ENCODE measurements around the gene TTC1.
"Not testable (repeated sequence)": the region's sequence is repeated elsewhere in the genome, so short reads cannot be mapped to it uniquely, and the experiment has no call there.

TTC1 gene

GRCh38 chr5:160047423-160047822 is 38.5 kb downstream of the TTC1 start:
- Histone ChIP-seq H3K9ac (ENCODE audit: low read depth, low read length) (no peak overlapping the region), H3K4me1 (ENCODE audit: control insufficient read depth, insufficient read depth, low read length) (peaks cover 19% of the 10 kb centered on the region), H3K9me3 (ENCODE audit: control insufficient read depth, insufficient read depth, low read length) (no peaks in the 10 kb centered on the region), H3K4me3 (ENCODE audit: low read depth, low read length) (no peak overlapping the region), H3K36me3 (ENCODE audit: control insufficient read depth, insufficient read depth, low read length) (peaks cover 3% of the 10 kb centered on the region), H3K27me3 (ENCODE audit: control insufficient read depth, insufficient read depth, low read length) (no peaks in the 10 kb centered on the region)

- no peak overlapping the region for H3K4me3 ChIP-seq (ENCODE audit: low read depth, low read length)
- H3K27me3 ChIP-seq (ENCODE audit: control insufficient read depth, insufficient read depth, low read length): no peaks in the 10 kb centered on the region
- peaks cover 3% of the 10 kb centered on the region for H3K36me3 ChIP-seq (ENCODE audit: control insufficient read depth, insufficient read depth, low read length)
- H3K4me1 ChIP-seq (ENCODE audit: control insufficient read depth, insufficient read depth, low read length): peaks cover 13% of the 10 kb centered on the region
- no peaks in the 10 kb centered on the region for H3K9me3 ChIP-seq (ENCODE audit: control insufficient read depth, insufficient read depth, low read length)
- H3K9ac ChIP-seq (ENCODE audit: low read depth, low read length): no peak overlapping the region
Measured at GRCh38 chr5:160048131-160048530, 39.2 kb downstream of the TTC1 start.

GRCh38 chr5:160049099-160049498 is 40.2 kb downstream of the TTC1 start:
- Histone ChIP-seq H3K36me3 (ENCODE audit: control insufficient read depth, insufficient read depth, low read length) (peaks cover 3% of the 10 kb centered on the region), H3K27me3 (ENCODE audit: control insufficient read depth, insufficient read depth, low read length) (no peaks in the 10 kb centered on the region), H3K4me1 (ENCODE audit: control insufficient read depth, insufficient read depth, low read length) (peaks cover 8% of the 10 kb centered on the region)

GRCh38 chr5:160054047-160054446 is 45.1 kb downstream of the TTC1 start:
- Histone ChIP-seq H3K9me3 (ENCODE audit: control insufficient read depth, insufficient read depth, low read length) (no peaks in the 10 kb centered on the region), H3K9ac (ENCODE audit: low read depth, low read length) (no peak overlapping the region), H3K4me3 (ENCODE audit: low read depth, low read length) (no peak overlapping the region), H3K27me3 (ENCODE audit: control insufficient read depth, insufficient read depth, low read length) (no peaks in the 10 kb centered on the region), H3K36me3 (ENCODE audit: control insufficient read depth, insufficient read depth, low read length) (peaks cover 3% of the 10 kb centered on the region), H3K4me1 (ENCODE audit: control insufficient read depth, insufficient read depth, low read length) (no peaks in the 10 kb centered on the region)

More at GRCh38 chr5:160049099-160049498, 40.2 kb downstream of the TTC1 start:
- H3K4me3 ChIP-seq (ENCODE audit: low read depth, low read length): no peak overlapping the region
- H3K9me3 ChIP-seq (ENCODE audit: control insufficient read depth, insufficient read depth, low read length): no peaks in the 10 kb centered on the region
- no peak overlapping the region for H3K9ac ChIP-seq (ENCODE audit: low read depth, low read length)

- H3K9me3 ChIP-seq (ENCODE audit: control insufficient read depth, insufficient read depth, low read length): no peaks in the 10 kb centered on the region
- H3K9ac ChIP-seq (ENCODE audit: low read depth, low read length): no peak overlapping the region
- no peak overlapping the region for H3K4me3 ChIP-seq (ENCODE audit: low read depth, low read length)
- H3K36me3 ChIP-seq (ENCODE audit: control insufficient read depth, insufficient read depth, low read length): peaks cover 2% of the 10 kb centered on the region
- no peaks in the 10 kb centered on the region for H3K27me3 ChIP-seq (ENCODE audit: control insufficient read depth, insufficient read depth, low read length)
- no peaks in the 10 kb centered on the region for H3K4me1 ChIP-seq (ENCODE audit: control insufficient read depth, insufficient read depth, low read length)
Measured at GRCh38 chr5:160054831-160055230, 45.9 kb downstream of the TTC1 start.

GRCh38 chr5:160057256-160057655 is 48.3 kb downstream of the TTC1 start:
- Histone ChIP-seq H3K4me1 (ENCODE audit: control insufficient read depth, insufficient read depth, low read length) (peaks cover 4% of the 10 kb centered on the region), H3K9ac (ENCODE audit: low read depth, low read length) (no peak overlapping the region), H3K27me3 (ENCODE audit: control insufficient read depth, insufficient read depth, low read length) (no peaks in the 10 kb centered on the region), H3K36me3 (ENCODE audit: control insufficient read depth, insufficient read depth, low read length) (no peaks in the 10 kb centered on the region), H3K9me3 (ENCODE audit: control insufficient read depth, insufficient read depth, low read length) (no peaks in the 10 kb centered on the region), H3K4me3 (ENCODE audit: low read depth, low read length) (no peak overlapping the region)

- H3K4me3 ChIP-seq (ENCODE audit: low read depth, low read length): no peak overlapping the region
- peaks cover 4% of the 10 kb centered on the region for H3K4me1 ChIP-seq (ENCODE audit: control insufficient read depth, insufficient read depth, low read length)
- H3K9ac ChIP-seq (ENCODE audit: low read depth, low read length): no peak overlapping the region
- no peaks in the 10 kb centered on the region for H3K9me3 ChIP-seq (ENCODE audit: control insufficient read depth, insufficient read depth, low read length)
- no peaks in the 10 kb centered on the region for H3K36me3 ChIP-seq (ENCODE audit: control insufficient read depth, insufficient read depth, low read length)
- no peaks in the 10 kb centered on the region for H3K27me3 ChIP-seq (ENCODE audit: control insufficient read depth, insufficient read depth, low read length)
Measured at GRCh38 chr5:160060001-160060400, 51.1 kb downstream of the TTC1 start.

GRCh38 chr5:160061770-160062169 is 52.8 kb downstream of the TTC1 start:
- Histone ChIP-seq H3K9me3 (ENCODE audit: control insufficient read depth, insufficient read depth, low read length) (no peaks in the 10 kb centered on the region), H3K9ac (ENCODE audit: low read depth, low read length) (no peak overlapping the region), H3K36me3 (ENCODE audit: control insufficient read depth, insufficient read depth, low read length) (no peaks in the 10 kb centered on the region), H3K4me1 (ENCODE audit: control insufficient read depth, insufficient read depth, low read length) (peaks cover 4% of the 10 kb centered on the region), H3K27me3 (ENCODE audit: control insufficient read depth, insufficient read depth, low read length) (no peaks in the 10 kb centered on the region), H3K4me3 (ENCODE audit: low read depth, low read length) (no peak overlapping the region)

GRCh38 chr5:160064417-160064810 is 55.5 kb downstream of the TTC1 start:
- Histone ChIP-seq H3K9me3 (ENCODE audit: control insufficient read depth, insufficient read depth, low read length) (no peaks in the 10 kb centered on the region), H3K4me3 (ENCODE audit: low read depth, low read length) (no peak overlapping the region), H3K36me3 (ENCODE audit: control insufficient read depth, insufficient read depth, low read length) (no peaks in the 10 kb centered on the region), H3K4me1 (ENCODE audit: control insufficient read depth, insufficient read depth, low read length) (peaks cover 4% of the 10 kb centered on the region), H3K9ac (ENCODE audit: low read depth, low read length) (no peak overlapping the region), H3K27me3 (ENCODE audit: control insufficient read depth, insufficient read depth, low read length) (no peaks in the 10 kb centered on the region)

GRCh38 chr5:160064995-160065614 is 56.2 kb downstream of the TTC1 start:
- Histone ChIP-seq H3K36me3 (ENCODE audit: control insufficient read depth, insufficient read depth, low read length) (no peaks in the 10 kb centered on the region), H3K27me3 (ENCODE audit: control insufficient read depth, insufficient read depth, low read length) (no peaks in the 10 kb centered on the region), H3K9ac (ENCODE audit: low read depth, low read length) (no peak overlapping the region), H3K4me1 (ENCODE audit: control insufficient read depth, insufficient read depth, low read length) (peaks cover 4% of the 10 kb centered on the region), H3K4me3 (ENCODE audit: low read depth, low read length) (no peak overlapping the region), H3K9me3 (ENCODE audit: control insufficient read depth, insufficient read depth, low read length) (no peaks in the 10 kb centered on the region)

- H3K27me3 ChIP-seq (ENCODE audit: control insufficient read depth, insufficient read depth, low read length): not testable (repeated sequence)
Measured at GRCh38 chr5:160069120-160069519, 60.2 kb downstream of the TTC1 start.

GRCh38 chr5:160071516-160071915 is 62.6 kb downstream of the TTC1 start:
- Histone ChIP-seq H3K9ac (ENCODE audit: low read depth, low read length) (no peak overlapping the region), H3K27me3 (ENCODE audit: control insufficient read depth, insufficient read depth, low read length) (no peaks in the 10 kb centered on the region), H3K9me3 (ENCODE audit: control insufficient read depth, insufficient read depth, low read length) (no peaks in the 10 kb centered on the region), H3K4me1 (ENCODE audit: control insufficient read depth, insufficient read depth, low read length) (no peaks in the 10 kb centered on the region), H3K36me3 (ENCODE audit: control insufficient read depth, insufficient read depth, low read length) (no peaks in the 10 kb centered on the region), H3K4me3 (ENCODE audit: low read depth, low read length) (no peak overlapping the region)

More at GRCh38 chr5:160069120-160069519, 60.2 kb downstream of the TTC1 start:
- not testable (repeated sequence) for H3K9ac ChIP-seq (ENCODE audit: low read depth, low read length); H3K4me3 ChIP-seq (ENCODE audit: low read depth, low read length); H3K36me3 ChIP-seq (ENCODE audit: control insufficient read depth, insufficient read depth, low read length); H3K9me3 ChIP-seq (ENCODE audit: control insufficient read depth, insufficient read depth, low read length); H3K4me1 ChIP-seq (ENCODE audit: control insufficient read depth, insufficient read depth, low read length)

All from iPS-15b (cell line).